Chondrocyte (in vitro differentiated cells): ENCODE measurements around the gene GNPDA1. TPM values are rescaled to one million over a fixed set of nuclear protein-coding genes. Genes with fewer than 3 reads are reported as not detected.
A peak's percentile ranks its signal among the peaks of the same experiment; 100 is the strongest.

Experiments used
- DNase-seq: peaks from one replicate; pipeline ENCODE4 v3.0.0; 2021; ENCODE audit warnings: mixed read lengths, low spot score
- H3K27ac Mint-ChIP-seq: one replicate; pipeline ENCODE4 v1.8.0; 2021; ENCODE audit warnings: mild to moderate bottlenecking, moderate library complexity, mixed read lengths; ENCODE audit not compliant: unreplicated experiment
- H3K27me3 Mint-ChIP-seq: 2 replicates; pipeline ENCODE4 v1.8.0; 2021; ENCODE audit warnings: low read depth, mixed read lengths
- H3K36me3 Mint-ChIP-seq: 2 replicates; pipeline ENCODE4 v1.8.0; 2021; ENCODE audit warnings: low read depth, mixed read lengths
- H3K4me1 Mint-ChIP-seq: 2 replicates; pipeline ENCODE4 v1.8.0; 2021; ENCODE audit warnings: low read depth, mild to moderate bottlenecking, mixed read lengths
- H3K4me3 Mint-ChIP-seq: one replicate; pipeline ENCODE4 v1.8.0; 2021; ENCODE audit warnings: mild to moderate bottlenecking, moderate library complexity, mixed read lengths; ENCODE audit not compliant: unreplicated experiment
- H3K9me3 Mint-ChIP-seq: 2 replicates; pipeline ENCODE4 v1.8.0; 2021; ENCODE audit warnings: low read depth, mixed read lengths
- total RNA-seq: library from RNA; stranded (reverse); gene quantifications from 3 replicates; pipeline ENCODE4 v1.2.1, GENCODE V29; 2021
- TF ChIP-seq, protein P1 (sequence below): fragments of 200-600 bp; sonication (generic); IDR thresholded peaks from 2 replicates; pipeline ENCODE4 v1.5.0; 2021; ENCODE audit warnings: antibody characterized with exemption, mild to moderate bottlenecking, moderate library complexity

The GNPDA1 gene
- total RNA-seq, 1 donor from 2014 or later, result 34.5 TPM

DNA sequence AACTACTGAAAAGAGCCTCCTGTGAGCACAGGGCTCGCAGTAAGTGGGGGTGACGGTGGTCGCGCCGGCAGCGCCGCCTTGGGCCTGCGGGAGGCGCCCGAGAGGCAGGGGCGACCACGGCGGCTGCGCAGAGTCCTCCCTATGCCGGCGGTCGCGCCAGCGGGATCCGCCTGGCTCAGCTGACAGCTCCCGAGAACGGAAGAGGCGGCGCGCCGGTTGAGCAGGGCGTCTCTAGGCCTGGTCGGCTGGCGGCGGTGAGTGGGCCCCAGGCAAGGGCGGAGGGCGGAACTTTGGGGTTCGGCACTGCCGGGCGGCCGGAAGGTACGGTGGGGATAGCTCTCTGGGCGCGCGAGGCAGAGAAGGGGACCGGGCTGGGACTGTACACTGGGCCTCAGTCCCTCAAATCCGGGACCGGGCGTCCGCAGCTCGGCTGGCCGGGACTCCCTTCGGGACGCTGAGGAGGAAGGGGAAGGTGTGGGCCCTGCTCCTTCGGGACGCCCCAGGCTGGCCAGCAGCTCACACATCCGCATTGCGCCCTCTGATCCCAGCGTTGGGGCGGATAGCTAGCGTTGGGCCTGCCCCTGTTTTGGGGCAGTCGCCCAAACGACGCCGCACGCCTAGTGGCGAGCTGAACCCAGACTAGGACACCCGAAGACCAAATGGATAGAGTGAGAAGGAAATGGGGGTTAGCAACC lies 43.8 kb downstream of the GNPDA1 start, which contains the start of gene RNF14:
TSS of gene RNF14 (plus strand) at position 192 of the 695 bp plus-strand sequence. CDS start 4,484 bp downstream, outside the sequence.
- Mint-ChIP-seq H3K27me3 (no peaks in the 10 kb centered on the region), H3K36me3 (peaks cover 8% of the 10 kb centered on the region), H3K4me3 (peak within 1 kb of the TSS; percentile 96), H3K4me1 (peaks cover 26% of the 10 kb centered on the region), H3K9me3 (no peaks in the 10 kb centered on the region), H3K27ac (peak within 1 kb of the TSS; percentile 99)
- TF ChIP-seq, protein P1, sequence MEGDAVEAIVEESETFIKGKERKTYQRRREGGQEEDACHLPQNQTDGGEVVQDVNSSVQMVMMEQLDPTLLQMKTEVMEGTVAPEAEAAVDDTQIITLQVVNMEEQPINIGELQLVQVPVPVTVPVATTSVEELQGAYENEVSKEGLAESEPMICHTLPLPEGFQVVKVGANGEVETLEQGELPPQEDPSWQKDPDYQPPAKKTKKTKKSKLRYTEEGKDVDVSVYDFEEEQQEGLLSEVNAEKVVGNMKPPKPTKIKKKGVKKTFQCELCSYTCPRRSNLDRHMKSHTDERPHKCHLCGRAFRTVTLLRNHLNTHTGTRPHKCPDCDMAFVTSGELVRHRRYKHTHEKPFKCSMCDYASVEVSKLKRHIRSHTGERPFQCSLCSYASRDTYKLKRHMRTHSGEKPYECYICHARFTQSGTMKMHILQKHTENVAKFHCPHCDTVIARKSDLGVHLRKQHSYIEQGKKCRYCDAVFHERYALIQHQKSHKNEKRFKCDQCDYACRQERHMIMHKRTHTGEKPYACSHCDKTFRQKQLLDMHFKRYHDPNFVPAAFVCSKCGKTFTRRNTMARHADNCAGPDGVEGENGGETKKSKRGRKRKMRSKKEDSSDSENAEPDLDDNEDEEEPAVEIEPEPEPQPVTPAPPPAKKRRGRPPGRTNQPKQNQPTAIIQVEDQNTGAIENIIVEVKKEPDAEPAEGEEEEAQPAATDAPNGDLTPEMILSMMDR, result peak; percentile 96
- DNase-seq, result no peak

DNA sequence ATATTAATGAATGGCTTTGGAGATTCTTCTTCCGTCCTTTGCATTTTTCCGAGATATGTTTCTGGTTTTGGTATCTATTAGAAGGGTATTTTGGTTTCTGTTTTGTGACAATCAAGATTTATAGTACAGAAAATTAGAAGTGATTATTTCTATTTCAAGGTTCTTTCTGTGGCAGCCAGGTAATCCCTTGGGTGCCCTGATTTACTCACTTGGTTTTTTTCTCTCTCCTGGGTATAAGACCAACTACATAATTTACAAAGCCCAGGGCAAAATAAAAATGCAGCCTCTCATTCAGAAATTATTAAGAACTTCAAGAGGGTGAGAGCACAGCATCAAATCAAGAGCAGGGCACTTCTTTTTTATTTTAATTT lies 45.9 kb downstream of the GNPDA1 start:
- TF ChIP-seq, protein P1, result no peak
- no peaks in the 10 kb centered on the region for H3K27me3 Mint-ChIP-seq
- no peak overlapping the region for H3K27ac Mint-ChIP-seq
- peaks cover under 1% of the 10 kb centered on the region for H3K36me3 Mint-ChIP-seq
- DNase-seq, result no peak
- peaks cover 19% of the 10 kb centered on the region for H3K4me1 Mint-ChIP-seq
- H3K9me3 Mint-ChIP-seq, result no peaks in the 10 kb centered on the region
- H3K4me3 Mint-ChIP-seq, result no peak overlapping the region

DNA sequence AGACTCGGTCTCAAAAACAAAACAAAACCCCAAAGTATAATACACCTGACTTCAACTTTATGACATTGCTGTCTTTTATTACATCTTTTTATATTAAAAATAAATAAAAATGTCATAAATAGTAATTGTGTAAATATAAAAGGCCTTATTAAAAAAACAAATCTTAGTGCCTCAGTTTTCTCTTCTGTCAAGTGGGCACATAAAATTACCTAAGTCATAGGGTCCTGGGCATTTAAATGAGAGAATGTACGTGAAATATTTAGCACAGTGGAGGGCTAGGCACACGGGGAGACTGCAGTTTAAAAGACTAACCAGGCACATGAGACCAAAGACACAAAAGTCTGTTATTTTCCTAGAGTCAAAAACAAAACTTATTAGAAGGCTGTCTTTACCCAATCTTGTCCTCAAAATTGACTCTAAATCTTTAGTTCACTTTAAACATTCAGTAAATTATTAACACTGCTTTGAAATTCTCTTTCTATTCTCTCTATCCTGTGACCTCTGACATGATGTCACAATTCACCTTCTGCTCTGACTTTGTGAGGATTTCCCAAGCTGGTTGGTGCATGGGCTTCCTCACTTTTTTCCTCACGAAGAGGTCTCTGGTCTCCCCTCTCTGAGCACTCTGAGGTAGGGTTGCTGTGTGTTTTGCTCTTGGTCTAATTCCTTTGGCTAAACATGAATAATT lies 46.4 kb downstream of the GNPDA1 start:
- TF ChIP-seq, protein P1, result no peak
- no peaks in the 10 kb centered on the region for H3K9me3 Mint-ChIP-seq
- H3K27ac Mint-ChIP-seq, result no peak overlapping the region
- H3K27me3 Mint-ChIP-seq, result no peaks in the 10 kb centered on the region
- no peak for DNase-seq
- no peaks in the 10 kb centered on the region for H3K36me3 Mint-ChIP-seq
- H3K4me3 Mint-ChIP-seq, result no peak overlapping the region
- H3K4me1 Mint-ChIP-seq, result peaks cover 19% of the 10 kb centered on the region

DNA sequence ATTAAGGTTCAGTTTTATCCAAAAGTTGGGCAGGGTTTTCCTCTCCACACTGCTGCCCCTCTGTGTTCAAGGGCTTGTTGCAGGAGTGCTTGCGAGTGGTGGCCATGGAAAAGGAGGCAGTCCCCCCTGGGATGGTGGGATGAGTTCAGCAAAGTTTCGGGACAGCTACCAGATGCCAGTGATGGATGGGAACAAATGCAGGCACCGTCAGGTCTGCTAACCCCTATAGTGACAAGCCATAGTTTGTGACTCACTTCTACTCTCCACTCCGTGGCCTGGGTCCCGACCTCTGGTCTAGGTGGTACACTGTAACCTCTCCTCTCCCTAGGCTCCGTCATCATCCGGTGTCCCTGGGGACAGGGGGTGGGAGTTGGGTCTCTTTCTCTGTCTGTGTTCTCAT lies 47.8 kb downstream of the GNPDA1 start:
- H3K4me1 Mint-ChIP-seq, result peaks cover 18% of the 10 kb centered on the region
- H3K27ac Mint-ChIP-seq, result no peak overlapping the region
- H3K27me3 Mint-ChIP-seq, result no peaks in the 10 kb centered on the region
- no peak for DNase-seq
- TF ChIP-seq, protein P1, result no peak
- H3K36me3 Mint-ChIP-seq, result no peaks in the 10 kb centered on the region
- no peaks in the 10 kb centered on the region for H3K9me3 Mint-ChIP-seq
- H3K4me3 Mint-ChIP-seq, result no peak overlapping the region

DNA sequence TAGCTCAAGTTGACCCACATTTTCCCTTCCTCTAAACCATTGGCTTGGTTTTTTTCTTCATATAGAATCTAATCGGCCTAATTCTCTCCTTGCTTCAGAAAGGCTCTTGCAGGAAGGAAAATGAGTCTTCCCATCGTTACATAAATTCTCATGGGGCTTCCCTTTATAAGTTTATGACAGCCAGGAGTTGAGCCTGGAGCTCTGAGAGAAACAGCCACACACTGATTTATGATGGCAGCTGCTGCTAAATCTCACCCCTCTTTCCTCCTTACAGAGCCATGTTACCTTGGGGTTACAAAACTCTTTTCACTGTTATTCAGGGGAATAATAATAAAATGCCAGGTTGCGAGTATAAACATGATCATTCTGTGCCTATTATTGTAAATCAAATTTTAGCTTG lies 49.1 kb downstream of the GNPDA1 start:
- H3K27ac Mint-ChIP-seq, result no peak overlapping the region
- no peak overlapping the region for H3K4me3 Mint-ChIP-seq
- no peak for DNase-seq
- no peaks in the 10 kb centered on the region for H3K36me3 Mint-ChIP-seq
- no peaks in the 10 kb centered on the region for H3K27me3 Mint-ChIP-seq
- peaks cover 11% of the 10 kb centered on the region for H3K4me1 Mint-ChIP-seq
- TF ChIP-seq, protein P1, result no peak
- no peaks in the 10 kb centered on the region for H3K9me3 Mint-ChIP-seq
